Neuronal stem cell (in vitro differentiated cells): ENCODE results near the gene NFYC.

Experiments used
- DNase-seq: peaks from one replicate; pipeline ENCODE4 v3.0.0-alpha.2; 2013; ENCODE audit warnings: low spot score
- H2AFZ ChIP-seq: one replicate; pipeline ENCODE4 v1.6.1; 2013; ENCODE audit warnings: mild to moderate bottlenecking, low read length, inconsistent platforms
- H2AK5ac ChIP-seq: 2 replicates; pipeline ENCODE4 v1.6.1; 2013; ENCODE audit warnings: low read depth, mild to moderate bottlenecking, inconsistent platforms, low read length, moderate library complexity, mixed read lengths
- H2BK120ac ChIP-seq: 2 replicates; pipeline ENCODE4 v1.6.1; 2013; ENCODE audit warnings: low read depth, mild to moderate bottlenecking, inconsistent platforms, low read length, moderate library complexity, mixed read lengths
- H2BK12ac ChIP-seq: one replicate; pipeline ENCODE4 v1.6.1; 2013; ENCODE audit warnings: low read length, inconsistent platforms
- H2BK15ac ChIP-seq: 2 replicates; pipeline ENCODE4 v1.6.1; 2013; ENCODE audit warnings: mild to moderate bottlenecking, low read length, inconsistent platforms, mixed read lengths
- H2BK5ac ChIP-seq: one replicate; pipeline ENCODE4 v1.6.1; 2013; ENCODE audit warnings: inconsistent platforms, mild to moderate bottlenecking, low read length, moderate library complexity
- H3K14ac ChIP-seq: one replicate; pipeline ENCODE4 v1.6.1; 2013; ENCODE audit warnings: low read length, inconsistent platforms
- H3K18ac ChIP-seq: 2 replicates; pipeline ENCODE4 v1.6.1; 2013; ENCODE audit warnings: low read length, inconsistent platforms
- H3K23ac ChIP-seq: 2 replicates; pipeline ENCODE4 v1.6.1; 2013; ENCODE audit warnings: low read depth, mild to moderate bottlenecking, mixed read lengths, low read length, inconsistent platforms; ENCODE audit not compliant: poor library complexity
- H3K27ac ChIP-seq: replicated peaks from 3 replicates; pipeline ENCODE4 v1.5.1; 2013; ENCODE audit warnings: low read length, inconsistent platforms
- H3K27me3 ChIP-seq, 3 experiments: 2 replicates each; pipeline ENCODE4 v1.6.1; 2013; ENCODE audit warnings: low read length in 3 of 3, mild to moderate bottlenecking in 2 of 3, inconsistent platforms in 1 of 3, low read depth in 1 of 3, mixed read lengths in 1 of 3, moderate library complexity in 1 of 3; ENCODE audit not compliant: control insufficient read depth in 3 of 3, insufficient read depth in 3 of 3
- H3K36me3 ChIP-seq, 2 donors: replicated peaks in 1 of 2; 2 replicates each; pipeline ENCODE4 v1.6.1; 2013; ENCODE audit warnings: low read length in 2 of 2; ENCODE audit not compliant: control insufficient read depth in 2 of 2, insufficient read depth in 2 of 2
- H3K4ac ChIP-seq: 2 replicates; pipeline ENCODE4 v1.6.1; 2013; ENCODE audit warnings: inconsistent platforms, mild to moderate bottlenecking, low read length, moderate library complexity
- H3K4me1 ChIP-seq, 2 donors: 1 replicate in 1 of 2; 2 replicates in 1 of 2; pipeline ENCODE4 v1.6.1; 2013; ENCODE audit warnings: low read length in 2 of 2, low read depth in 1 of 2; ENCODE audit not compliant: control insufficient read depth in 2 of 2, insufficient read depth in 1 of 2
- H3K4me2 ChIP-seq: one replicate; pipeline ENCODE4 v1.6.1; 2013; ENCODE audit warnings: mild to moderate bottlenecking, low read length, inconsistent platforms; ENCODE audit not compliant: insufficient read depth, poor library complexity, severe bottlenecking
- H3K4me3 ChIP-seq, 2 donors: 2 replicates each; pipeline ENCODE4 v1.5.1; 2013; ENCODE audit warnings: low read length in 2 of 2, mild to moderate bottlenecking in 2 of 2, inconsistent platforms in 1 of 2, moderate library complexity in 1 of 2
- H3K79me1 ChIP-seq: one replicate; pipeline ENCODE4 v1.6.1; 2013; ENCODE audit warnings: low read depth, mild to moderate bottlenecking, inconsistent platforms, low read length, moderate library complexity
- H3K9ac ChIP-seq: one replicate; pipeline ENCODE4 v1.6.1; 2013; ENCODE audit warnings: mild to moderate bottlenecking, low read depth, low read length, inconsistent platforms; ENCODE audit not compliant: poor library complexity
- H3K9me3 ChIP-seq, 2 donors: replicated peaks in 1 of 2; 2 replicates each; pipeline versions ENCODE3 to v1.6.1; 2013; ENCODE audit warnings: low read length in 2 of 2, mild to moderate bottlenecking in 2 of 2, inconsistent platforms in 1 of 2, low read depth in 1 of 2, mixed read lengths in 1 of 2, moderate library complexity in 1 of 2; ENCODE audit not compliant: control insufficient read depth in 2 of 2, insufficient read depth in 1 of 2
- H4K8ac ChIP-seq: one replicate; pipeline ENCODE4 v1.6.1; 2013; ENCODE audit warnings: low read depth, mild to moderate bottlenecking, inconsistent platforms, low read length, moderate library complexity
- H4K91ac ChIP-seq: one replicate; pipeline ENCODE4 v1.6.1; 2013; ENCODE audit warnings: low read length, low read depth, mild to moderate bottlenecking, inconsistent platforms; ENCODE audit not compliant: poor library complexity
- WGBS, 2 donors: extraction: QIAGEN DNeasy Blood & Tissue Kit; methylation state at CpG; one replicate each; pipeline ENCODE4 v1.1.7; 2013; ENCODE audit warnings: missing lambda C conversion rate in 2 of 2, mixed read lengths in 1 of 2; ENCODE audit not compliant: insufficient read length in 2 of 2, insufficient replicate concordance in 1 of 2; ENCODE audit errors: extremely low coverage in 2 of 2; 5-methylcytosine and 5-hydroxymethylcytosine counted together

Gene NFYC

GRCh38 chr1:40648928-40649591, 42.4 kb upstream of the NFYC start:
- no CpG with 5 or more reads among the region's 15 CpGs for WGBS, 2 donors
- no peak for DNase-seq
- peak overlapping the region; percentile 2 for H3K23ac ChIP-seq

GRCh38 chr1:40649592-40649930, 41.9 kb upstream of the NFYC start:
- Histone ChIP-seq H3K4me2 (no peak overlapping the region), H3K27me3 (no peaks in the 10 kb centered on the region), H3K4ac (no peak overlapping the region), H3K9me3 (no peaks in the 10 kb centered on the region), H2BK15ac (peak overlapping the region; percentile 3), H2BK120ac (peak overlapping the region; percentile 65), H3K9ac (peak overlapping the region; percentile 56), H3K14ac (no peak overlapping the region), H4K8ac (no peak overlapping the region), H2AFZ (no peak overlapping the region), H3K4me3 (peak overlapping the region in 1 of 2 donors; percentile 26), H2BK12ac (no peak overlapping the region), H3K36me3 (no peaks in the 10 kb centered on the region), H4K91ac (no peak overlapping the region), H3K4me1 (peaks cover 34 to 36% of the 10 kb centered on the region in 2 donors), H3K23ac (no peak overlapping the region), H3K18ac (peak overlapping the region; percentile 74), H3K79me1 (no peaks in the 10 kb centered on the region), H2AK5ac (peak overlapping the region; percentile 10), H2BK5ac (no peak overlapping the region), H3K27ac (no peak overlapping the region)
- no CpG with 5 or more reads among the region's 5 CpGs for WGBS, 2 donors
- no peak for DNase-seq

More at GRCh38 chr1:40648928-40649591, 42.4 kb upstream of the NFYC start:
- no peak overlapping the region for H2BK5ac ChIP-seq
- H3K79me1 ChIP-seq, result no peaks in the 10 kb centered on the region
- no peak overlapping the region for H4K8ac ChIP-seq
- H2AK5ac ChIP-seq, result peak overlapping the region; percentile 10
- H3K9ac ChIP-seq, result peak overlapping the region; percentile 56
- H2AFZ ChIP-seq, result no peak overlapping the region
- H3K4me2 ChIP-seq, result no peak overlapping the region
- no peaks in the 10 kb centered on the region for H3K9me3 ChIP-seq
- no peak overlapping the region for H3K14ac ChIP-seq
- peaks cover 31 to 32% of the 10 kb centered on the region in 2 donors for H3K4me1 ChIP-seq
- no peak overlapping the region for H3K4ac ChIP-seq
- H4K91ac ChIP-seq, result no peak overlapping the region
- H2BK12ac ChIP-seq, result no peak overlapping the region
- no peaks in the 10 kb centered on the region for H3K36me3 ChIP-seq
- H2BK15ac ChIP-seq, result no peak overlapping the region
- H3K27me3 ChIP-seq, result no peaks in the 10 kb centered on the region
- peak overlapping the region; percentile 65 for H2BK120ac ChIP-seq
- no peak overlapping the region for H3K27ac ChIP-seq
- peak overlapping the region in 1 of 2 donors; percentile 26 for H3K4me3 ChIP-seq
- no peak overlapping the region for H3K18ac ChIP-seq

GRCh38 chr1:40650075-40650474, 41.4 kb upstream of the NFYC start:
- peaks cover 31 to 38% of the 10 kb centered on the region in 2 donors for H3K4me1 ChIP-seq
- H3K18ac ChIP-seq, result no peak overlapping the region
- peak; percentile 32 for DNase-seq

GRCh38 chr1:40651138-40651857, 40.2 kb upstream of the NFYC start:
- Histone ChIP-seq H2BK12ac (no peak overlapping the region), H3K4me2 (no peak overlapping the region), H3K4ac (no peak overlapping the region), H3K4me1 (peaks cover 27 to 32% of the 10 kb centered on the region in 2 donors), H3K23ac (no peak overlapping the region), H3K79me1 (no peaks in the 10 kb centered on the region), H3K36me3 (no peaks in the 10 kb centered on the region), H3K27me3 (no peaks in the 10 kb centered on the region), H4K91ac (no peak overlapping the region), H2BK120ac (no peak overlapping the region), H3K4me3 (no peak overlapping the region), H4K8ac (no peak overlapping the region), H3K18ac (no peak overlapping the region), H2BK15ac (no peak overlapping the region), H2BK5ac (no peak overlapping the region), H3K27ac (no peak overlapping the region), H3K9me3 (no peaks in the 10 kb centered on the region), H2AK5ac (no peak overlapping the region), H2AFZ (no peak overlapping the region), H3K9ac (peak overlapping the region; percentile 24), H3K14ac (no peak overlapping the region)
- DNase-seq, result no peak
- no CpG with 5 or more reads among the region's 17 CpGs for WGBS, 2 donors

More at GRCh38 chr1:40650075-40650474, 41.4 kb upstream of the NFYC start:
- no CpG with 5 or more reads among the region's 4 CpGs for WGBS, 2 donors
- no peak overlapping the region for H4K8ac ChIP-seq
- H2AK5ac ChIP-seq, result no peak overlapping the region
- H2BK120ac ChIP-seq, result no peak overlapping the region
- peak overlapping the region; percentile 47 for H2AFZ ChIP-seq
- no peak overlapping the region for H2BK15ac ChIP-seq
- no peak overlapping the region for H3K4ac ChIP-seq
- no peak overlapping the region for H2BK12ac ChIP-seq
- no peaks in the 10 kb centered on the region for H3K36me3 ChIP-seq
- H3K27me3 ChIP-seq, result no peaks in the 10 kb centered on the region
- no peak overlapping the region for H3K4me3 ChIP-seq
- no peaks in the 10 kb centered on the region for H3K79me1 ChIP-seq
- H2BK5ac ChIP-seq, result no peak overlapping the region
- no peak overlapping the region for H3K23ac ChIP-seq
- no peak overlapping the region for H3K9ac ChIP-seq
- no peak overlapping the region for H3K14ac ChIP-seq
- no peak overlapping the region for H4K91ac ChIP-seq
- no peak overlapping the region for H3K4me2 ChIP-seq
- no peak overlapping the region for H3K27ac ChIP-seq
- H3K9me3 ChIP-seq, result no peaks in the 10 kb centered on the region
